GM10266 (cell line): ENCODE measurements around the gene ZW10.

Source experiments
- DNase-seq: peaks from one replicate; pipeline ENCODE4 v3.0.0; 2012; ENCODE audit errors: extremely low spot score
- TF ChIP-seq, protein P1 (sequence below): IDR thresholded peaks from 2 replicates; pipeline ENCODE4 v1.5.1; 2012; ENCODE audit warnings: mild to moderate bottlenecking, low read depth; ENCODE audit not compliant: control insufficient read depth, insufficient read depth; ENCODE audit errors: missing control alignments

ZW10 gene, protein sequence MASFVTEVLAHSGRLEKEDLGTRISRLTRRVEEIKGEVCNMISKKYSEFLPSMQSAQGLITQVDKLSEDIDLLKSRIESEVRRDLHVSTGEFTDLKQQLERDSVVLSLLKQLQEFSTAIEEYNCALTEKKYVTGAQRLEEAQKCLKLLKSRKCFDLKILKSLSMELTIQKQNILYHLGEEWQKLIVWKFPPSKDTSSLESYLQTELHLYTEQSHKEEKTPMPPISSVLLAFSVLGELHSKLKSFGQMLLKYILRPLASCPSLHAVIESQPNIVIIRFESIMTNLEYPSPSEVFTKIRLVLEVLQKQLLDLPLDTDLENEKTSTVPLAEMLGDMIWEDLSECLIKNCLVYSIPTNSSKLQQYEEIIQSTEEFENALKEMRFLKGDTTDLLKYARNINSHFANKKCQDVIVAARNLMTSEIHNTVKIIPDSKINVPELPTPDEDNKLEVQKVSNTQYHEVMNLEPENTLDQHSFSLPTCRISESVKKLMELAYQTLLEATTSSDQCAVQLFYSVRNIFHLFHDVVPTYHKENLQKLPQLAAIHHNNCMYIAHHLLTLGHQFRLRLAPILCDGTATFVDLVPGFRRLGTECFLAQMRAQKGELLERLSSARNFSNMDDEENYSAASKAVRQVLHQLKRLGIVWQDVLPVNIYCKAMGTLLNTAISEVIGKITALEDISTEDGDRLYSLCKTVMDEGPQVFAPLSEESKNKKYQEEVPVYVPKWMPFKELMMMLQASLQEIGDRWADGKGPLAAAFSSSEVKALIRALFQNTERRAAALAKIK

DNA sequence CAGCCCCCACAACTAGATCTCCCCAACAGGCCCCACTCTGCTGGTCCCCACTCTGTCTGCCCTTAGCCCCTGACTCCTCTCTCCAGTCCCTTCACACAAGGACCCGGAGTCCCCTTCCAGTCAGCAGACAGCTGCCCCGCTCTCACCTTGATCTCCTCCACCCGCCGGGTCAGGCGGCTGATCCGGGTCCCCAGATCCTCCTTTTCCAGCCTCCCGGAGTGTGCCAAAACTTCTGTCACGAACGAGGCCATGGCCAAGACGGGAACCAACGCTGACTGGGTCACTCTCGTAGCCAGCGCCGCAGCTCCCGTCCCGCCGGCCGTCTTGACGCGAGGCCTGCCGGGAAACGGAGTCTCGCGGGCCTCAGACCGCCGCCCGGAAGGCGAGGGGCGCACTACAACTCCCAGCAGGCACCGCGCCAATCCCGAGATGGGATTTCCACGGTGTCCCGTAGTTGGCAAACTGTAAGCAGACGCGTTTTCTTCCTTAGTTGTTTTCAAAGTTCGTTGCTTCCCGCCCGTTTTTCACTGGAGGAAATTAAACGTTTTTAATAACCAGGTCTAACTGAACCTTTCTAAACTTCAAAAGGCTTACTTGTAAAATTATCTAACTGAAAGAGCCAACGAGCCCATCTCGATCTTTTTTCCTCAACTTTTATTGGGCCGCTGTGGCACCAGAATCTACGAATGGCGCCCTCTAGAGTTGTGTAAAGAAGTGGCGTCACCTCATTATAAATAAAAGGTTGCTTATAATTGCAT is at the start of gene ZW10:
TSS of gene ZW10 (minus strand) at position 277 of the 758 bp plus-strand sequence. CDS start at position 251, 26 bp downstream.
- TF ChIP-seq, protein P1, sequence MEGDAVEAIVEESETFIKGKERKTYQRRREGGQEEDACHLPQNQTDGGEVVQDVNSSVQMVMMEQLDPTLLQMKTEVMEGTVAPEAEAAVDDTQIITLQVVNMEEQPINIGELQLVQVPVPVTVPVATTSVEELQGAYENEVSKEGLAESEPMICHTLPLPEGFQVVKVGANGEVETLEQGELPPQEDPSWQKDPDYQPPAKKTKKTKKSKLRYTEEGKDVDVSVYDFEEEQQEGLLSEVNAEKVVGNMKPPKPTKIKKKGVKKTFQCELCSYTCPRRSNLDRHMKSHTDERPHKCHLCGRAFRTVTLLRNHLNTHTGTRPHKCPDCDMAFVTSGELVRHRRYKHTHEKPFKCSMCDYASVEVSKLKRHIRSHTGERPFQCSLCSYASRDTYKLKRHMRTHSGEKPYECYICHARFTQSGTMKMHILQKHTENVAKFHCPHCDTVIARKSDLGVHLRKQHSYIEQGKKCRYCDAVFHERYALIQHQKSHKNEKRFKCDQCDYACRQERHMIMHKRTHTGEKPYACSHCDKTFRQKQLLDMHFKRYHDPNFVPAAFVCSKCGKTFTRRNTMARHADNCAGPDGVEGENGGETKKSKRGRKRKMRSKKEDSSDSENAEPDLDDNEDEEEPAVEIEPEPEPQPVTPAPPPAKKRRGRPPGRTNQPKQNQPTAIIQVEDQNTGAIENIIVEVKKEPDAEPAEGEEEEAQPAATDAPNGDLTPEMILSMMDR, result peak; percentile 73
- peak; percentile 87 for DNase-seq

DNA sequence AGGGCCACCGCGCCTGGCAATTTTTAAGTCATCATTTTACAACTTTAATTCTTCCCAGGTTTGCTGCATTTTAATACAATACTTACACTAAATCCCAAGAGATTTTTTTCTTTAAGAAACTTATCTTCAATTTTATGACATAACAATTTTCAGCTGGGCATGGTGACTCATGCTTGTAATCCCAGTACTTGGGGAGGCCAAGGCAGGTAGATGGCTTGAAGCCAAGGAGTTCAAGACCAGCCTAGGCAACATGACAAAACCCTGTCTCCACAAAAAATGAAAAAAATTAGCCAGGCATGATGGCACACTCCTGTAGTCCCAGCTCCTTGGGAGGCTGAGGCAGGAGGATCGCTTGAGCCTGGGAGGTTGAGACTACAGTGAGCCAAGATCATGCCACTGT is 44.9 kb upstream of the ZW10 start:
- TF ChIP-seq, protein P1, result no peak
- no peak for DNase-seq

- TF ChIP-seq, protein P1, result no peak
- no peak for DNase-seq
Measured at GRCh38 chr11:113817626-113818025, 44.1 kb upstream of the ZW10 start.

DNA sequence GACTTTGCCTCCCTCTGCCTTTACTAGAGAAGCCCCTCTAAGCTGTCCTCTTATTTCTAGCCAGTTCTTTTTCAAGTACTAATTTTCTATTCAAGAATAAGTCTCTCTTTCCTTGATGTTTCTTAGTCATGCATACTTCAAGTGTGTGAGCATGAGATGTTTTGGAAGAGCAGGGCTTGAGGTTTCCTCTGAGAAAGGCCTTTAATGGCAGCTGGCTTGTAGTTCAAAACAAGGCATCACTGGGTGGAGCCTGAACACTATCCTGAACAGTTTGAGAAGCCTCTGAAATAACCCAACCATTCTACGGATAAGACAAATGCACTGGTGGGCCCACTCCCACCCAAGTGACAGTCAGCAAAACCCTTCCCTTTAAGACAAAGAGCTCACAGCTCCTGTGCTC is 43.7 kb upstream of the ZW10 start:
- no peak for DNase-seq
- TF ChIP-seq, protein P1, result no peak

- TF ChIP-seq, protein P1, result no peak
- DNase-seq, result no peak
Measured at GRCh38 chr11:113814181-113814580, 40.7 kb upstream of the ZW10 start.

- TF ChIP-seq, protein P1, result no peak
- DNase-seq, result no peak
Measured at GRCh38 chr11:113808931-113809330, 35.4 kb upstream of the ZW10 start.

DNA sequence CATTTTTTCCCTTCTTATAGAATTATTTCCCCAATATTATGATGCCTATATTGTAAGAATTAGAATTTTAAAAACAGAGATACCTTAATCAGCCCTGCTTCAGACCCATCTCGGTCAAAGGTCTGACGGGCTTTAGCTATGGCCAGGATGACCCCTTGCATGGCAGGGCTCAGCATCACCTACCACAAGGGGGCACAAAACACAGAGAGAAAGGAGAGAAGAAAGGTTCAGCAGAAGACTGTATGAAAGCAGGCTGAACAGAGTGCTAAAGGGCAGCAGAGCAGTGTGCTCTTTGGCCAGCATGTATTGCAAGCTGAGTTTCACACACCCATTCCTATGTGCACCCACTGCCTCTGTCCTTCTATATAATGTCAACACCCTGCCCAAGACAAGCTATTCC is 32.9 kb upstream of the ZW10 start:
- no peak for DNase-seq
- TF ChIP-seq, protein P1, result peak; percentile 68
